GM19099 (cell line): ENCODE measurements around the gene NAPG.

Experiments used
- POLR2A ChIP-seq: IDR thresholded peaks from 3 replicates; pipeline ENCODE4 v1.6.1; 2011; ENCODE audit warnings: low read depth; ENCODE audit not compliant: insufficient read length; ENCODE audit errors: extremely low read depth

Gene NAPG

GRCh38 chr18:10497206-10497749 is 28.5 kb upstream of the NAPG start:
- no peak for TF ChIP-seq POLR2A

DNA sequence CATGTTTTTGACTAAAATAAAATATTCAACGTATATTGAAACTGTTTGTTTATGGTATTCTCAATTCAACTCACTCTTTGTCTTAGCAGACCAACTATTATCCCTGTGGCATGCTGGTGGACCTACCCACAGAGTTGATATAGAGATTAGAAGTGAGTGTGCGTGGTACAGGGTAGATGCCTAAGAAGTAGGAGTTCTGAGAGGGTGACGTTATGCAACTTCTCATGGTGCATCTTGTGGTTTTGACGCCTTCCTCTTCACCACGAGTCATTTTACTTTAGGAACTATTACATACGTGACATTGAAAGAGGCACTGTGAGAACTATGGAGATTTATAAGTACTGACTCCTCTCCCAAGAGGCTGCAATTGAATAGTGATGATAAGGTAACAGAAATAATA is 26.6 kb upstream of the NAPG start:
- TF ChIP-seq POLR2A, result no peak

GRCh38 chr18:10500038-10500437 is 25.8 kb upstream of the NAPG start:
- TF ChIP-seq POLR2A, result no peak

DNA sequence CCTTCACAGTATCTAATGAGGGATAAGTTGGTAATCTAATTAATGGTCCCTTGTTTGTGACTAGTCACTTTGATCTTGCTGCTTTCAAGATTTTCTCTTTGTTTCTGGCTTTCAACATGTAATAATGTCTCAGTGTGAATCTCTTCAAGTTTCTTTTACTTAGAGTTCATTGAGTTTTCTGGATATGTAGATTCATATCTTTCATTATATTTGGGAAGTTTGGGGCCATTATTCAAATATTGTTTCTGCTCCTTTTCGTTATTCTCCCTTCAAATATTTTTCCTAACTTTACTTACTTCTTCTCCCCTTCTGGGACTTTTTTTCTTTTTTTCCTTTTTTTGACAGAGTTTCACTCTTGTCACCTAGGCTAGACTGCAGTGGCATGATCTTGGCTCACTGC is 21.1 kb upstream of the NAPG start:
- TF ChIP-seq POLR2A, result no peak

- TF ChIP-seq POLR2A, result no peak
These were observed 17.2 kb upstream of the NAPG start for GRCh38 chr18:10508591-10508990.

DNA sequence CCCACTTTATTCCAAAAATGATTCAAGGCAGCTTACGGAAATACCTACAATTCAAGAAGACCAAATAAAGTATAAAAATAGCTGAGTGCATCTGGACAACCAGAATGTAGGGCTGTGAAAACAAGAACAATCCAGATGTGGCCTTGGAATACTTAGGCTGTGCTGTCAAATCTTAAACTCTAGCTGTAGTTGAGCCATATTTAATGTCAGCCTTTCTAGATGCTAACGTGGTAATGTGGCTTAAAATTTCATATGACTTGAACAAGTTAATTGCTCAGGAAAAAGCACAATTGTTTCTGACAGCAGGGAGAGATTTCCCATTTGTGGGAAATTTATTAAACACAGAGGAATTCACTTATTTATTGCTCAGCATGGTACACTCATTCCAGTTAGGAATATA is 14.6 kb upstream of the NAPG start:
- TF ChIP-seq POLR2A, result no peak

DNA sequence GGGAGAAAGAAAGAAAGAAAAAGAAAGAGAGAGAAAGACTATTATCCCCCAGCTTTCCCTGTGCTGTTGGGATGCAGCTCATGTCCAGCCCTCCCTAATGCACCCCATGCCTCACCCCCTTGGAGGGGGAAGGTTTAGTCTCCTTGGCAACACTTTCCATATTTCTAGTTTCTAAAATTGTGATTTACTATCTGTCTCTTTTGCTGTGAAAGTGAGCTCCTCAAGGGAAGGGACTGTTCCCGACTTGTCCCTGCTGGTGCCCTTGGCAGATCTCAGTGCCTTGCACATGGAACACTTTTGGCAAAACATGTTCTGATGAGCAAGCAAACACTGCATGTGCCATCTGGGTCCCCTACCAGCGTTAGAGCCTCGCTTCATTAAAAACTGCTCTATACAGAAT is 11.7 kb upstream of the NAPG start:
- TF ChIP-seq POLR2A, result no peak

GRCh38 chr18:10514601-10515000 is 11.2 kb upstream of the NAPG start:
- no peak for TF ChIP-seq POLR2A

DNA sequence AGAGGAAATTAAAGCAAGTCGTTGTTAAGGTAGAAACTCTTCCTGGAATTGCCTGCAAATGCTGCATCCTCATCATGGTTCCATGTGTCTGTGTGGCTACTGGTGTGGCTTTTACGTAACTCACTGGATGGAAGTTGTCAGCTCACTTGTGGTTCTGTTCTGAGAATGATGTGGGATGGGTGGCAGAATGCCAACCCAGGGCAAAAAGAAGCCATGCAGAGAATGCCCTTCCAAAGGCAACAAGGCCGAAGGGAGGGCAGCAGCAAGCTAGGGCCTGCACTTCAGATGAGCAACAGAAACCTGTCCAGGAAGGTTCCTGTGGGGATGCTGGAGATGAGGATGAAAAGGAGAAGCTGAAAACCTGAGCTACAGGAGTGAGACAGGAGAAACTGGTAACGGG is 10.4 kb upstream of the NAPG start:
- TF ChIP-seq POLR2A, result no peak

GRCh38 chr18:10516078-10516477 is 9.7 kb upstream of the NAPG start:
- no peak for TF ChIP-seq POLR2A

DNA sequence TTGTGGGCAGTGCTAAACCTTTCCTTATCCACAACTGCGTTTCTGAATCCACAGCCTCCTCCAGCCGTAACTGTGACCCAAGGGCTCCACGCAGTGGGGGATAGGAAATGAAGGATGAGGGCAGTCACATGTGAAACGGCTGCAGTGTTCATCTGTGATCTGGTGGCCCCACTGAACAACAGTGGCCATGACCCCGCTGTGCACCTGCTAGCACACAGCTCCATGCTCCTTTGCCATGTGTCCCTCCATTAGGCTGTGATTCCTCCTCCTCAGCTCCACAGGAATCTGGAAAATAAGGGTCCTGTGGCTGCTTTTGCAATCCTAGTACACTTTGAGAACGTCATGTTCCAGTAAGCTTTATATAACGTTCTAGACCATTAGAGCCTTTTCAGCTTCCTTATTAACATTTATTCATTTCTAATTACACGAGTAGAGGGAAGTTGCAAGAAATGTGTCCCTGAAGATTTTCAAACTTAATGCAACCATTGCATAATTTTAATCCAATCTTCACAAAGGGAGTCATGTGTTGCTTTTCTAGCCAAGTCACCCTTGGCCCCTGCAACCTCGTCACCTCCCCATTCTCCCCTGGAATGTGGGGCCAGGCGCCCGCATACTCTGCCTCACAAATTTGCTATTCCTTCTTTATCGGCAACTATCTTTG is 7.1 kb upstream of the NAPG start:
- TF ChIP-seq POLR2A, result no peak

DNA sequence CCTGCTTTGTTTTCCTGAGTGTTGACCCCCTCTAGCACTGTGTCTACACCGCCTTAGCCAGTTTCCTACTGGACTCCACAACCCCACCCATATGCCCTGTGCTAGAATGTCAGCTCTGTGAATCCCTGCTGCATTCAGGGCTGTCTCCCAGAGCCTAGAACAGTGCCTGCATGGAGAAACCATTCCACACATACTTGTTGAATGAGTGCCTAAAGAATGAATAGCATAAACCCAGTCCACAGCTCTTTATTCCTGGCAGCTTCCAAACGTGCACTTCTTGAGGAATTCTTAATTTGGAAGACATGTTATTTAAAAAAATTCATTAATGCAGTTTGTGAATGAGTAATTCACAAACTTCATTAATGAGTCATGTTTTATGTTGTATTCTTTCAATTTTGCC is 6.5 kb upstream of the NAPG start:
- TF ChIP-seq POLR2A, result no peak

GRCh38 chr18:10519999-10520935 is 5.6 kb upstream of the NAPG start:
- no peak for TF ChIP-seq POLR2A

- TF ChIP-seq POLR2A, result no peak
These were observed 4.3 kb upstream of the NAPG start for GRCh38 chr18:10521566-10521965.

DNA sequence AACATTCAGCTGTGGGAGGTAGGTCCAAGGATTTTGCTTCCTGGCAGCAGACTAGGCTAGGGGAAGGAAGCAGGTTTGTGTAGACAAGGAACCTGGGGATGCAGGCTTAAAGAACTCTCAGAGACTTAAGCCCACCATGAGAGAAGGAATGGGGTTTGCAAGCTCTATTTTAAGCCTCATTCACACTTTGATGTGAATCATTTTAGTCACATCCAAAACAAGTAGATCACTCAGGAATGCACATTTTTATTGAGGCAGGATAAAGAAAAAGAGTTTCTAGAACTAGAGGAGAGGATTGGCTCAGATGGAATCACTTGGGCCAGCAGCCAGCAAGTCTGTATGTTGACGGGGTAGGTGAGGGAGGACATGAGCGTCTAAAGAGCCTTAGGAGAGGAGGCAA is 3.3 kb upstream of the NAPG start:
- TF ChIP-seq POLR2A, result no peak

GRCh38 chr18:10523544-10523943 is 2.3 kb upstream of the NAPG start:
- TF ChIP-seq POLR2A, result no peak

- TF ChIP-seq POLR2A, result no peak
These were observed 1.1 kb upstream of the NAPG start for GRCh38 chr18:10524507-10525370.
